ENCODE measurements around the gene DYNC1LI2. TPM values are rescaled to one million over a fixed set of nuclear protein-coding genes. Genes with fewer than 3 reads are reported as not detected.

DYNC1LI2 gene
- total and polyA plus RNA-seq, 2 of the 8 experiments (the other 6 are each of a cell fraction or from before 2014, with no cell fraction given), result 35.0 to 70.8 TPM

DNA sequence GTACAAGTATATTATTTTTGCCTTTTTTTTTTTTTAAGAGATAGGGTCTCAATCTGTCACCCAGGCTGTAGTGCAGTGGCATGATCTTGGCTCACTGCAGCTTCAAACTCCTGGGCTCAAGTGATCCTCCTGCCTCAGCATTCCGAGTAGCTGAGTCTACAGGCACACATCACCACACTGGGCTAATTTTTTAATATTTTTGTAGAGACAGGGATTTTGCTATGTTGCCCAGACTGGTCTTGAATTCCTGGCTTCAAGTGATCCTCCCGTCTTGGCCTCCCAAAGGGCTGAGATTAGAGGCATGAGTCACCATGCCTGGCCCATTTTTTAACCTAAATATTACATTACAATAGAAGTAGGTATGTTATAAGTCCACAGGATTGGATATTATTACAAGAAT is 46.8 kb upstream of the DYNC1LI2 start:
- no peak overlapping the region for H2AK5ac ChIP-seq (ENCODE audit: low read depth, low read length)
- H3K27me3 ChIP-seq (replicated peaks in 1 of 4; ENCODE audit: control insufficient read depth in 3 of 4, extremely low read depth in 1 of 4, insufficient read depth in 3 of 4, low read length in 3 of 4), result no peaks in the 10 kb centered on the region
- no peaks in the 10 kb centered on the region for H3K79me2 ChIP-seq (ENCODE audit: control insufficient read depth in 1 of 2, insufficient read depth in 2 of 2, low read length in 2 of 2)
- POLR2A ChIA-PET (ENCODE audit: partially characterized antibody), result no interaction called here
- no peak overlapping the region for H2AFZ ChIP-seq (ENCODE audit: low read length)
- no peak overlapping the region for H3K18ac ChIP-seq (ENCODE audit: extremely low read depth, low read length)
- no peak overlapping the region for H3K56ac ChIP-seq (replicated peaks; ENCODE audit: insufficient read length, low read depth, low read length)
- no peak overlapping the region for H2BK20ac ChIP-seq (ENCODE audit: low read length)
- no peak overlapping the region for H4K91ac ChIP-seq (replicated peaks; ENCODE audit: insufficient read length, low read length)
- no peaks in the 10 kb centered on the region for H3K79me1 ChIP-seq (ENCODE audit: low read depth, low read length)
- CTCF ChIA-PET (ENCODE audit: partially characterized antibody), result interaction anchor here (0.7 kb wide), 1 partner anchor 86 kb away, joined by 3 read pairs; no protein-coding TSS in a partner anchor
- no peak overlapping the region for H3K4ac ChIP-seq (replicated peaks; ENCODE audit: insufficient read length, low read depth, low read length)
- H3K23me2 ChIP-seq (ENCODE audit: low read depth, low read length), result no peaks in the 10 kb centered on the region
- H4K8ac ChIP-seq (ENCODE audit: extremely low read depth, insufficient read depth, low read length), result no peak overlapping the region
- no peak overlapping the region for H3K4me2 ChIP-seq (ENCODE audit: insufficient read depth in 1 of 2, low read depth in 2 of 2, low read length in 2 of 2)
- no peak overlapping the region for H4K5ac ChIP-seq (ENCODE audit: insufficient read length, low read depth, low read length)
- WGBS, 2 experiments (ENCODE audit: extremely low coverage in 1 of 2, insufficient coverage in 1 of 2, insufficient read length in 1 of 2, insufficient replicate concordance in 2 of 2, low coverage in 1 of 2, low lambda C conversion rate in 2 of 2, missing lambda C conversion rate in 1 of 2), result 95% methylated on average over 2 of the region's 2 CpGs; no CpG with 5 or more reads in 1 of the 2 experiments
- no peaks in the 10 kb centered on the region for H3K9me3 ChIP-seq (ENCODE audit: insufficient read depth in 2 of 2, low read depth in 1 of 2, low read length in 1 of 2)
- peaks cover 0 to 7% (median 5%) of the 10 kb centered on the region in 4 experiments; a peak in 4 of 8 replicates for H3K36me3 ChIP-seq (ENCODE audit: control insufficient read depth in 2 of 4, insufficient read depth in 4 of 4, low read length in 3 of 4)
- no peaks in the 10 kb centered on the region for H4K20me1 ChIP-seq (replicated peaks in 1 of 2; ENCODE audit: control insufficient read depth in 1 of 2, insufficient read depth in 2 of 2, low read length in 2 of 2)
- no peak overlapping the region for H2BK15ac ChIP-seq (ENCODE audit: low read length)
- no peak for DNase-seq (ENCODE audit: low read depth in 1 of 2, low spot score in 2 of 2)
- no peak overlapping the region for H3K27ac ChIP-seq (ENCODE audit: low read depth, low read length)
- no peak overlapping the region for H2BK120ac ChIP-seq (replicated peaks; ENCODE audit: low read depth, low read length)
- TF ChIP-seq YY1 (IDR thresholded peaks at IDR 0.05; ENCODE audit: low read depth, low read length) (no peak), CBX5 (IDR thresholded peaks at IDR 0.05; ENCODE audit: low read depth, low read length) (no peak), SP2 (IDR thresholded peaks at IDR 0.05; ENCODE audit: low read length) (no peak), KDM4A (IDR thresholded peaks at IDR 0.05; ENCODE audit: low read depth, low read length, severe bottlenecking) (no peak), HDAC6 (IDR thresholded peaks at IDR 0.05; ENCODE audit: low read depth, low read length) (no peak), EGR1 (IDR thresholded peaks at IDR 0.05; ENCODE audit: borderline replicate concordance, low read depth, low read length) (no peak), SIX5 (IDR thresholded peaks at IDR 0.05; ENCODE audit: low read depth, low read length) (no peak), SUZ12 (IDR thresholded peaks at IDR 0.05; ENCODE audit: low read length) (no peak)
- TF ChIP-seq, protein P1, sequence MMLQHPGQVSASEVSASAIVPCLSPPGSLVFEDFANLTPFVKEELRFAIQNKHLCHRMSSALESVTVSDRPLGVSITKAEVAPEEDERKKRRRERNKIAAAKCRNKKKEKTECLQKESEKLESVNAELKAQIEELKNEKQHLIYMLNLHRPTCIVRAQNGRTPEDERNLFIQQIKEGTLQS (IDR thresholded peaks at IDR 0.05; ENCODE audit: insufficient read depth, low read depth, low read length), result no peak
- TF ChIP-seq, protein P2, sequence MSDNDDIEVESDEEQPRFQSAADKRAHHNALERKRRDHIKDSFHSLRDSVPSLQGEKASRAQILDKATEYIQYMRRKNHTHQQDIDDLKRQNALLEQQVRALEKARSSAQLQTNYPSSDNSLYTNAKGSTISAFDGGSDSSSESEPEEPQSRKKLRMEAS (IDR thresholded peaks at IDR 0.05), result no peak
- H3K23ac ChIP-seq (ENCODE audit: insufficient read length), result no peak overlapping the region
- H3K9ac ChIP-seq (replicated peaks in 1 of 4; ENCODE audit: extremely low read depth in 1 of 4, low read depth in 3 of 4, low read length in 3 of 4), result no peak overlapping the region
- H2BK5ac ChIP-seq (ENCODE audit: low read depth, low read length), result no peak overlapping the region
- H2BK12ac ChIP-seq (ENCODE audit: low read depth, low read length), result no peak overlapping the region
- no peak overlapping the region for H3K14ac ChIP-seq (ENCODE audit: insufficient read length)
- no peaks in the 10 kb centered on the region; a peak in 1 of 7 replicates for H3K4me1 ChIP-seq (replicated peaks in 1 of 4; ENCODE audit: control insufficient read depth in 3 of 4, insufficient read depth in 4 of 4, low read length in 3 of 4)
- FAIRE-seq, result no peak
- H3K4me3 ChIP-seq (ENCODE audit: extremely low read depth in 1 of 4, insufficient read depth in 2 of 4, low read depth in 3 of 4, low read length in 4 of 4), result no peak overlapping the region
